ENCODE results near the gene FHL2. TPM values are rescaled to one million over a fixed set of nuclear protein-coding genes. Genes with fewer than 3 reads are reported as not detected.

Gene FHL2
- total RNA-seq, 2 experiments from 2014 or later = 3.4 to 4.1 TPM

- CTCF ChIA-PET = interaction anchor here (1.0 kb wide), 1 partner anchor 45 kb away, joined by 3 read pairs; no protein-coding TSS in a partner anchor
These were observed 14.4 kb upstream of the FHL2 start for GRCh38 chr2:105413206-105413605.

DNA sequence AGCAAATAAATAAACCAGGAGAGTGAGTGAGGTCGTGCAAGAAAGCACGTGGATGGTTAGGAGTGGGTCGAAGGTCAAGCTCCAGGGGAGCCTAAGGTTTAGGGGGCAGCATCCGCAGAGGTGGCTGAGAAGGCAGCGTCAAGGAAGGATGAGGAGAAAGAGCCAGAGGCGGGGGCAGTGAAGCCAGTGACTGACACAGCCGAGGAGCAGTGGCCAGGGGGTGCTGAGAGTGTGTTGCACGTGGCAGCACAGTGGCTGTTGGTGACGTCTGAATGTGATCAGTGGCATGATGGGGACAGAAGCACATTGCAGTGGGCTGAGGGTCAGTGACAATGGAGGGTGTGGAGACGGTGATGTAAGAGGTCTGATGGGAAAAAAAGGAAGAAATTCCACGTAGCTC, 13.7 kb upstream of the FHL2 start:
- ATAC-seq = no peak
- no peak for DNase-seq
- no peaks in the 10 kb centered on the region for H3K9me3 Mint-ChIP-seq (ENCODE audit: low read depth)
- H3K4me3 Mint-ChIP-seq = no peak overlapping the region
- no peak overlapping the region for H3K27ac Mint-ChIP-seq
- H3K36me3 Mint-ChIP-seq = no peaks in the 10 kb centered on the region
- H3K27me3 Mint-ChIP-seq = peaks cover 42% of the 10 kb centered on the region
- no peaks in the 10 kb centered on the region for H3K4me1 Mint-ChIP-seq
- CTCF ChIA-PET = interaction anchor here (1.0 kb wide), 1 partner anchor 44 kb away, joined by 3 read pairs; no protein-coding TSS in a partner anchor

More at GRCh38 chr2:105413206-105413605, 14.4 kb upstream of the FHL2 start:
- H3K9me3 Mint-ChIP-seq (ENCODE audit: low read depth) = no peaks in the 10 kb centered on the region
- H3K4me3 Mint-ChIP-seq = no peak overlapping the region
- ATAC-seq (no peak), DNase-seq (no peak)
- H3K4me1 Mint-ChIP-seq = peaks cover 2% of the 10 kb centered on the region
- H3K36me3 Mint-ChIP-seq = no peaks in the 10 kb centered on the region
- H3K27ac Mint-ChIP-seq = no peak overlapping the region
- H3K27me3 Mint-ChIP-seq = peaks cover 45% of the 10 kb centered on the region

GRCh38 chr2:105411720-105412407, 13.0 kb upstream of the FHL2 start:
- CTCF ChIA-PET = no interaction called here
- ATAC-seq = no peak
- H3K27me3 Mint-ChIP-seq = peaks cover 42% of the 10 kb centered on the region
- no peak for DNase-seq
- H3K4me1 Mint-ChIP-seq = no peaks in the 10 kb centered on the region
- no peaks in the 10 kb centered on the region for H3K36me3 Mint-ChIP-seq
- no peaks in the 10 kb centered on the region for H3K9me3 Mint-ChIP-seq (ENCODE audit: low read depth)
- no peak overlapping the region for H3K27ac Mint-ChIP-seq
- H3K4me3 Mint-ChIP-seq = no peak overlapping the region

DNA sequence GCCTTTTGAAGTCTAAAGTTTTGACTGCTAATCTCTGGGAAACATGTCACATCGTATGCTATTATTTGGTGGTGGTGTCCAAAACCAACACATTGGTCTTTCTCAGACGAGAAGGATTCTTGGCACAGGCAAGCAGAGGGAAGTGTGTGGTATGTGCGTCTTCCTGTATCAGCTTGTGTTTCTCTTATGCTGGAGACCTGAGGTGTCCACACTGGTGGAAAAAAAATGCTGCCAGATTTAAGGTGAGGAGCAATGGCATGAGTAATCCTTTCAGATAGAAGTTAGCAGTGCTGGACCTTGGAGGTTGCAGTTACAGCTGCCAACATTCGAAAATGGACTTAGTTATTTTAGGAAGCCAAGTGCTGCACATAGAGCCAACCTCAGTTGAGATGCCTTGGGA, 11.7 kb upstream of the FHL2 start:
- H3K27me3 Mint-ChIP-seq = peaks cover 44% of the 10 kb centered on the region
- CTCF ChIA-PET = interaction anchor here (1.7 kb wide), 1 partner anchor 12 kb away, joined by 4 read pairs; the partner anchor contains the start of gene FHL2
- no peak for DNase-seq

GRCh38 chr2:105409717-105410116, 10.9 kb upstream of the FHL2 start:
- CTCF ChIA-PET = interaction anchor here (1.7 kb wide), 1 partner anchor 11 kb away, joined by 4 read pairs; the partner anchor contains the start of gene FHL2
- Mint-ChIP-seq H3K4me3 (no peak overlapping the region), H3K27me3 (peaks cover 47% of the 10 kb centered on the region), H3K36me3 (no peaks in the 10 kb centered on the region), H3K9me3 (ENCODE audit: low read depth) (no peaks in the 10 kb centered on the region), H3K4me1 (no peaks in the 10 kb centered on the region), H3K27ac (no peak overlapping the region)
- ATAC-seq (no peak), DNase-seq (no peak)

More for the DNA sequence above, 11.7 kb upstream of the FHL2 start:
- H3K9me3 Mint-ChIP-seq (ENCODE audit: low read depth) = no peaks in the 10 kb centered on the region
- no peak overlapping the region for H3K27ac Mint-ChIP-seq
- H3K4me3 Mint-ChIP-seq = no peak overlapping the region
- H3K4me1 Mint-ChIP-seq = no peaks in the 10 kb centered on the region
- H3K36me3 Mint-ChIP-seq = no peaks in the 10 kb centered on the region
- ATAC-seq = no peak

- no peak overlapping the region for H3K27ac Mint-ChIP-seq
- H3K9me3 Mint-ChIP-seq (ENCODE audit: low read depth) = no peaks in the 10 kb centered on the region
- no peaks in the 10 kb centered on the region for H3K4me1 Mint-ChIP-seq
- CTCF ChIA-PET = no interaction called here
- H3K4me3 Mint-ChIP-seq = no peak overlapping the region
- DNase-seq = no peak
- H3K27me3 Mint-ChIP-seq = peaks cover 44% of the 10 kb centered on the region
- no peaks in the 10 kb centered on the region for H3K36me3 Mint-ChIP-seq
- no peak for ATAC-seq
These were observed 9.3 kb upstream of the FHL2 start for GRCh38 chr2:105407946-105408743.

- Mint-ChIP-seq H3K9me3 (ENCODE audit: low read depth) (no peaks in the 10 kb centered on the region), H3K27me3 (peaks cover 39% of the 10 kb centered on the region), H3K27ac (no peak overlapping the region), H3K4me3 (no peak overlapping the region), H3K36me3 (no peaks in the 10 kb centered on the region), H3K4me1 (no peaks in the 10 kb centered on the region)
- no peak for ATAC-seq
- DNase-seq = no peak
- CTCF ChIA-PET = no interaction called here
These were observed 7.4 kb upstream of the FHL2 start for GRCh38 chr2:105406221-105406620.

- Mint-ChIP-seq H3K4me3 (no peak overlapping the region), H3K9me3 (ENCODE audit: low read depth) (no peaks in the 10 kb centered on the region), H3K36me3 (no peaks in the 10 kb centered on the region), H3K27ac (no peak overlapping the region), H3K4me1 (no peaks in the 10 kb centered on the region), H3K27me3 (peaks cover 43% of the 10 kb centered on the region)
- CTCF ChIA-PET = no interaction called here
- no peak for ATAC-seq
- no peak for DNase-seq
These were observed 6.4 kb upstream of the FHL2 start for GRCh38 chr2:105405291-105405690.

GRCh38 chr2:105404736-105405135, 5.9 kb upstream of the FHL2 start:
- Mint-ChIP-seq H3K27me3 (peaks cover 48% of the 10 kb centered on the region), H3K27ac (no peak overlapping the region), H3K36me3 (no peaks in the 10 kb centered on the region), H3K4me1 (no peaks in the 10 kb centered on the region), H3K4me3 (no peak overlapping the region), H3K9me3 (ENCODE audit: low read depth) (no peaks in the 10 kb centered on the region)
- CTCF ChIA-PET = no interaction called here
- ATAC-seq (no peak), DNase-seq (no peak)

DNA sequence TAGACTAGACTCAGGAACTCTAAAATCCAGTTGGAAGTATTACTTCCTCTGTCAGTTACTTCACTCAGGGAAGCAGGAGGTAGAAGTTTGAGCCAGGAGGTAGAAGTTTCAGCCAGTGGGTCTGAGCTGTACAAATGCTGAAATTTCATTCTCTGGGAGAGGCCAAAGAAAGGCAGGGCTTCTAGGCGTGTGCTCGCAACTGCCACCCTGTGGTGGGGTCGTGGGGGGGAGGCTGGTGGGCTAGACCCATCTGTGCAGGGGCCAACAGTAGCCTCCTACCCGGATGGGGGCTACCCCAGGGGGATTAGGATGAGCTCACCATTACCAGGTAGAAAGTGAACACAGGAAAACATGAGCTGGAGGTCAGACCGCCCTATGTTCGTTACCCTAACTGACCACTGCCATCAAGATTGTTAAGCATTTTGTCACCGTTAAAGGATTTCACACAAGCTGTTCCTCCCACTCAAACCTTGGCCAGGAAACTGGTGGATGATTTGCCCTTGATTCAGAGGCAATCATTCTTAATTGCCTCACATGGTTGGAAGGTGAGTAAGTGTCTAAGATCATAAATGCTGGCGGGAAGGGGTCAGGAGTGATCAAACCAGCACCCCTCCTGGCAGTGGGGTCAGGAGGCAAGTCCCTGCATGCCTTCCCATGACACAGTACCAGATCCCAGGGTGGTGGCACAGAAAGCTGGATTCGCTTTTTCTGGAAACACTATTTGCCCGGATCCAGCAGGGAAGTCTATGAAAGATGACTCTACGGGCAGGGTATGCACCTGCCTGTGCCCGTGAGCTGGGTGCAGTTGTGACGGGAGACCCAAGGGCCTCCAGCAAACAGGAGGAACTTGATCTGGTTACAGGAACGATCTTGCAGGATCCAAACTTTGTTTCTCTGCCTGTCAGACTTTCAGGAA, 5.2 kb upstream of the FHL2 start:
- H3K27me3 Mint-ChIP-seq = peaks cover 53% of the 10 kb centered on the region
- no peaks in the 10 kb centered on the region for H3K36me3 Mint-ChIP-seq
- CTCF ChIA-PET = interaction anchor here (0.8 kb wide), 1 partner anchor 33 kb away, joined by 3 read pairs; no protein-coding TSS in a partner anchor

GRCh38 chr2:105403241-105403782, 4.5 kb upstream of the FHL2 start:
- no peak overlapping the region for H3K4me3 Mint-ChIP-seq
- CTCF ChIA-PET = interaction anchor here (0.8 kb wide), 1 partner anchor 32 kb away, joined by 3 read pairs; no protein-coding TSS in a partner anchor
- no peaks in the 10 kb centered on the region for H3K36me3 Mint-ChIP-seq
- H3K4me1 Mint-ChIP-seq = no peaks in the 10 kb centered on the region
- H3K9me3 Mint-ChIP-seq (ENCODE audit: low read depth) = no peaks in the 10 kb centered on the region
- H3K27me3 Mint-ChIP-seq = peaks cover 48% of the 10 kb centered on the region
- DNase-seq = no peak
- ATAC-seq = no peak
- no peak overlapping the region for H3K27ac Mint-ChIP-seq

More for the DNA sequence above, 5.2 kb upstream of the FHL2 start:
- no peaks in the 10 kb centered on the region for H3K9me3 Mint-ChIP-seq (ENCODE audit: low read depth)
- H3K4me3 Mint-ChIP-seq = no peak overlapping the region
- DNase-seq = no peak
- no peak overlapping the region for H3K27ac Mint-ChIP-seq
- ATAC-seq = no peak
- no peaks in the 10 kb centered on the region for H3K4me1 Mint-ChIP-seq

DNA sequence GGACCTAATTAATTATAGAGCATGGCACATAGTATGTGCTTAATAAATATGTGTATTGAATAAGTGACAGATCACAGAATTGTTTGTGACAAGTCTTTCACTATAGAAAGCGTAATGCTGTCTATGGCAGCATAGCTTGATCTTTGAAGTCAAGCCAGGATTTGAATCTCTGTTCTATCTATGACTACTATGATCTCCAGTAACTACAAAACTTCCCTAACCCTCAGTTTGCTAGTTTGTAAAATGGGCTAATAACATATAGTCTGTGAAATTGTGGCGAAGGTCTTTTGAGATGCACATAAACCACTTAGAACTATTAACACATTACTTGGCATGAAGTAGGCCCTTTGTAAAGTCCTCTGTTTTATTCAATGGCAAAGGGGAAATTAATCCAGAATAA, 4.0 kb upstream of the FHL2 start:
- H3K27ac Mint-ChIP-seq = no peak overlapping the region
- H3K9me3 Mint-ChIP-seq (ENCODE audit: low read depth) = no peaks in the 10 kb centered on the region
- H3K36me3 Mint-ChIP-seq = no peaks in the 10 kb centered on the region
- ATAC-seq (no peak), DNase-seq (no peak)
- peaks cover 53% of the 10 kb centered on the region for H3K27me3 Mint-ChIP-seq
- CTCF ChIA-PET = interaction anchor here (1.1 kb wide), 1 partner anchor 165 kb away, joined by 3 read pairs; no protein-coding TSS in a partner anchor
- peaks cover 2% of the 10 kb centered on the region for H3K4me1 Mint-ChIP-seq
- no peak overlapping the region for H3K4me3 Mint-ChIP-seq

- DNase-seq (no peak), ATAC-seq (no peak)
- no peak overlapping the region for H3K4me3 Mint-ChIP-seq
- no peaks in the 10 kb centered on the region for H3K9me3 Mint-ChIP-seq (ENCODE audit: low read depth)
- peaks cover 58% of the 10 kb centered on the region for H3K27me3 Mint-ChIP-seq
- CTCF ChIA-PET = interaction anchor here (1.1 kb wide), 1 partner anchor 164 kb away, joined by 3 read pairs; no protein-coding TSS in a partner anchor
- H3K36me3 Mint-ChIP-seq = no peaks in the 10 kb centered on the region
- H3K27ac Mint-ChIP-seq = no peak overlapping the region
- peaks cover 2% of the 10 kb centered on the region for H3K4me1 Mint-ChIP-seq
These were observed 3.0 kb upstream of the FHL2 start for GRCh38 chr2:105401867-105402266.

All from activated CD8-positive, alpha-beta memory T cell treated with anti-CD3 and anti-CD28 coated beads, Interleukin-2, amount 10 ng/mL, durations not matched to agents 7 days and 5 days (primary cell).